ENCODE results near the gene VPS13C. TPM values are rescaled to one million over a fixed set of nuclear protein-coding genes. Genes with fewer than 3 reads are reported as not detected.
A peak's percentile ranks its signal among the peaks of the same experiment; 100 is the strongest.

The VPS13C gene
- total RNA-seq, 2 experiments from 2014 or later: 44.6 to 52.4 TPM

GRCh38 chr15:61869656-61870055, 190.6 kb downstream of the VPS13C start:
- Mint-ChIP-seq H3K9me3 (no peaks in the 10 kb centered on the region), H3K4me3 (no peak overlapping the region), H3K27me3 (no peaks in the 10 kb centered on the region), H3K4me1 (ENCODE audit: low read depth) (no peaks in the 10 kb centered on the region), H3K36me3 (peaks cover 25% of the 10 kb centered on the region), H3K27ac (no peak overlapping the region)
- ChIA-PET CTCF (interaction anchor here (1.1 to 1.6 kb wide), 3 partner anchors 11 to 385 kb away, joined by 4 to 5 read pairs (median 5); no protein-coding TSS in a partner anchor), POLR2A (no interaction called here)
- intact Hi-C loops (cut with micrococcal nuclease): loop anchor here (5.0 kb wide), 1 partner anchor 438 kb away; no protein-coding TSS in a partner anchor
- DNase-seq: no peak

GRCh38 chr15:61861962-61862361, 198.3 kb downstream of the VPS13C start:
- POLR2A ChIA-PET: no interaction called here
- DNase-seq: no peak
- CTCF ChIA-PET: interaction anchor here (0.7 kb wide), 1 partner anchor 154 kb away, joined by 3 read pairs; no protein-coding TSS in a partner anchor
- no peaks in the 10 kb centered on the region for H3K9me3 Mint-ChIP-seq
- peaks cover 8% of the 10 kb centered on the region for H3K36me3 Mint-ChIP-seq
- no peak overlapping the region for H3K4me3 Mint-ChIP-seq
- H3K4me1 Mint-ChIP-seq (ENCODE audit: low read depth): peaks cover 3% of the 10 kb centered on the region
- intact Hi-C loops (cut with micrococcal nuclease): no loop called here
- no peaks in the 10 kb centered on the region for H3K27me3 Mint-ChIP-seq
- H3K27ac Mint-ChIP-seq: no peak overlapping the region

- Mint-ChIP-seq H3K27ac (no peak overlapping the region), H3K36me3 (peaks cover 3% of the 10 kb centered on the region), H3K4me1 (ENCODE audit: low read depth) (peaks cover 6% of the 10 kb centered on the region), H3K9me3 (no peaks in the 10 kb centered on the region), H3K27me3 (no peaks in the 10 kb centered on the region), H3K4me3 (no peak overlapping the region)
- ChIA-PET CTCF (interaction anchor here (0.9 kb wide), 1 partner anchor 117 kb away, joined by 3 read pairs; no protein-coding TSS in a partner anchor), POLR2A (no interaction called here)
- no peak for DNase-seq
- intact Hi-C loops (cut with micrococcal nuclease): no loop called here
These were observed 202.9 kb downstream of the VPS13C start for GRCh38 chr15:61857169-61857829.

GRCh38 chr15:61856295-61856694, 204.0 kb downstream of the VPS13C start:
- DNase-seq: no peak
- H3K36me3 Mint-ChIP-seq: peaks cover 7% of the 10 kb centered on the region
- H3K9me3 Mint-ChIP-seq: no peaks in the 10 kb centered on the region
- H3K27me3 Mint-ChIP-seq: no peaks in the 10 kb centered on the region
- ChIA-PET POLR2A (no interaction called here), CTCF (no interaction called here)
- intact Hi-C loops (cut with micrococcal nuclease): no loop called here
- no peak overlapping the region for H3K4me3 Mint-ChIP-seq
- H3K27ac Mint-ChIP-seq: no peak overlapping the region
- peaks cover 6% of the 10 kb centered on the region for H3K4me1 Mint-ChIP-seq (ENCODE audit: low read depth)

- H3K9me3 Mint-ChIP-seq: no peaks in the 10 kb centered on the region
- H3K27ac Mint-ChIP-seq: no peak overlapping the region
- H3K27me3 Mint-ChIP-seq: no peaks in the 10 kb centered on the region
- CTCF ChIA-PET: interaction anchor here (1.5 to 2.3 kb wide), 2 partner anchors 18 to 19 kb away, joined by 4 to 11 read pairs; no protein-coding TSS in a partner anchor
- no peak for DNase-seq
- H3K4me3 Mint-ChIP-seq: no peak overlapping the region
- intact Hi-C loops (cut with micrococcal nuclease): no loop called here
- H3K36me3 Mint-ChIP-seq: peaks cover 7% of the 10 kb centered on the region
- H3K4me1 Mint-ChIP-seq (ENCODE audit: low read depth): peaks cover 3% of the 10 kb centered on the region
- POLR2A ChIA-PET: no interaction called here
These were observed 207.1 kb downstream of the VPS13C start for GRCh38 chr15:61853195-61853594.

- H3K4me1 Mint-ChIP-seq (ENCODE audit: low read depth): peaks cover 3% of the 10 kb centered on the region
- H3K27ac Mint-ChIP-seq: no peak overlapping the region
- H3K27me3 Mint-ChIP-seq: no peaks in the 10 kb centered on the region
- H3K9me3 Mint-ChIP-seq: no peaks in the 10 kb centered on the region
- H3K4me3 Mint-ChIP-seq: no peak overlapping the region
- peaks cover 7% of the 10 kb centered on the region for H3K36me3 Mint-ChIP-seq
- POLR2A ChIA-PET: no interaction called here
- CTCF ChIA-PET: interaction anchor here (1.2 kb wide), 1 partner anchor 209 kb away, joined by 3 read pairs; no protein-coding TSS in a partner anchor
- DNase-seq: no peak
- intact Hi-C loops (cut with micrococcal nuclease): no loop called here
These were observed 208.3 kb downstream of the VPS13C start for GRCh38 chr15:61851955-61852354.

- ChIA-PET CTCF (no interaction called here), POLR2A (no interaction called here)
- Mint-ChIP-seq H3K27ac (no peak overlapping the region), H3K27me3 (no peaks in the 10 kb centered on the region), H3K4me1 (ENCODE audit: low read depth) (no peaks in the 10 kb centered on the region), H3K9me3 (no peaks in the 10 kb centered on the region), H3K36me3 (peaks cover 7% of the 10 kb centered on the region), H3K4me3 (no peak overlapping the region)
- intact Hi-C loops (cut with micrococcal nuclease): no loop called here
- DNase-seq: no peak
These were observed 210.8 kb downstream of the VPS13C start for GRCh38 chr15:61849447-61849846.

DNA sequence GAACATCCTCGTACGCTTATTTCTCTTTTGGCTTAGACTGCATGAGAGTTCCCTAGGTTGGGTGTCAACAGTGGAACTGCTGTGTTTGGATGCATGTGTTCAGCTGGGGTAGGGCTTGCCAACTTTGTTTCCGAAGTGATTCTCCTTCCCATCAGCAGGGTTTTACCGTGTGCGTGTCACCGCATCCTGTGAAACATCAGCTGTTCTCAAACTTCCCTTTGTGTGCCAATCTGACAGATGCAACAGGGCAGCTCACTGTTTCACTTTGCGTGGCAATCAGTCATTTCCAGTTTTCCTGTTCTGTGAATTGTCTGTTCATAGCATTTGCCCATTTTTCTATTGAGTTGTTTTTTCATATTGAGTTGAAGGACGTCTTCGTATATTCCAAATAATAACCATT, 218.8 kb downstream of the VPS13C start:
- CTCF ChIA-PET: interaction anchor here (1.0 kb wide), 1 partner anchor 674 kb away, joined by 3 read pairs; no protein-coding TSS in a partner anchor
- POLR2A ChIA-PET: no interaction called here
- intact Hi-C loops (cut with micrococcal nuclease): no loop called here

DNA sequence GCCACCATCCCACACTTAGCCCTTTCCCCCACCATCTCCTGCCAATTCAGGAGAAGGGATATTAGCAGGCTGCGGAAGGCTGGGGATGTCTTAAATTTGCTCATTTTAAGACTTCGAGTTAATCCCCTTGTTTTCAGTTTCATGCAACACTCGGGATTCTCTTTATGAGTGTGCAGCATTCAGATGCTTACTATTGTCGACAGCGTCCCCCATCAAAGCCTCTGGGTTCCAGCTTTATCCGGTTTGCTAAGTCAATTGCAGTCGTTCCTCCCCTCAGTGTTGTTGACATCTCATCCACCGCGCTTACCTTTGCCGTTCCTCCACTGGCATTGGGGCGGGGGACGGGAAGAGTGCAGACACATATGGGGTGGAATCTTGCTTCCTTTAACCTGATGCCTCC, 220.2 kb downstream of the VPS13C start:
- POLR2A ChIA-PET: no interaction called here
- intact Hi-C loops (cut with micrococcal nuclease): no loop called here
- no peak for DNase-seq
- Mint-ChIP-seq H3K36me3 (no peaks in the 10 kb centered on the region), H3K9me3 (no peaks in the 10 kb centered on the region), H3K27me3 (peaks cover 20% of the 10 kb centered on the region), H3K4me3 (no peak overlapping the region), H3K4me1 (ENCODE audit: low read depth) (peaks cover 14% of the 10 kb centered on the region), H3K27ac (no peak overlapping the region)
- CTCF ChIA-PET: no interaction called here

More for the DNA sequence above, 218.8 kb downstream of the VPS13C start:
- Mint-ChIP-seq H3K9me3 (no peaks in the 10 kb centered on the region), H3K4me1 (ENCODE audit: low read depth) (peaks cover 14% of the 10 kb centered on the region), H3K27ac (no peak overlapping the region), H3K4me3 (no peak overlapping the region), H3K36me3 (no peaks in the 10 kb centered on the region), H3K27me3 (peaks cover 20% of the 10 kb centered on the region)
- DNase-seq: peak; percentile 61

DNA sequence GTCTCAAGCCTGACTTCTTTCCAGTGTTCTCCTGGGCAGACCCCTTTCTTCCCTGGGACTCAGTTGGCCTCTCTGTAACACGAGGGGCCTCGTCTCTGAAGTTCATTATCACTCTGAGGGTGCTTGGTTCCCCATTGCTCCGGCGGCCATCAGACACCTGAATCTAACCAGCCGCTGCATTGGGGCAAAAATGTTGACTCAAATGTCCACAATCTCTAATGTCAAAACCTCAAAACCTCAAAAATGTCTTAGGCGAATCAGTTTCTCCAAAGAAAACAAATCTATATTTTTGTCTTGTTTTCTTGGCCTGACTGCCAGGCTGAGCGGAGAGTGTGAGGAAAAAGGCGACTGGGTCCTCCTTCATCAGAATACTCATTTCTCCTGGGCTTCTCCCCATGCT, 220.7 kb downstream of the VPS13C start:
- H3K4me1 Mint-ChIP-seq (ENCODE audit: low read depth): peaks cover 14% of the 10 kb centered on the region

DNA sequence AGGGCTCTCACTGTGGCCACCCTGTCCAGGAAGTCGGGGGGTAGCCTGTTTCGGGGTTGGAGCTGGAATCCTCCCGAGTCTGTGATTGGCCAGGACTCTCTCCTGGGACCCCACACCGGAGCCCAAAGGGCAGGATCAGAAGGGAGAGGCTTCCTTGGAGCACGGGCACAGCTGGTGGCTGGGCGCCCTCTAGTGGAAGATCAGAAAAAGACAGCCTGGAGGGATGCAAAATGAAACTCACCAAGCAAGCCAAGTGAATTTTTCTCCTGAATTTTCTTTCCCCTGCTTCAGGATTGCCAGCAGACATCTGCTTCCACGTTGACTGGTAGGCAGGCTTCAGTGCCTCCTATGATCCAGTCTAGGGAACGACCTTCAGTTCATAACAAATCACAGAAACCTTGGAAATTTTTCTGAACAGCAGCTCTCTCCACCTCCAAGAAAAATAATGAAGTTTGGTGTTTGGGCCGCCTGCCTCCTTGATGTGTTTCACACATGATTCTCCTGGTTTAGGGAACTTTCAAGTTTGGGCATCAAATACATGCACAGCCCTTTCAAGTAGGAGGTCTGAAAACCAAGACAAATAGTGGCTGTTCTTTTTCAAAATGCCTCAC, 224.6 kb downstream of the VPS13C start:
- ChIA-PET POLR2A (no interaction called here), CTCF (interaction anchor here (0.8 to 3.9 kb wide), 20 partner anchors 10 to 903 kb away, joined by 3 to 41 read pairs (median 4); no protein-coding TSS in a partner anchor)
- H3K4me1 Mint-ChIP-seq (ENCODE audit: low read depth): peaks cover 9% of the 10 kb centered on the region
- peaks cover 19% of the 10 kb centered on the region for H3K27me3 Mint-ChIP-seq
- DNase-seq: peak; percentile 68
- H3K4me3 Mint-ChIP-seq: no peak overlapping the region
- intact Hi-C loops (cut with micrococcal nuclease): loop anchor here (1.0 to 10.0 kb wide), 2 partner anchors 668 to 1251 kb away; no protein-coding TSS in a partner anchor
- H3K27ac Mint-ChIP-seq: no peak overlapping the region
- no peaks in the 10 kb centered on the region for H3K9me3 Mint-ChIP-seq
- no peaks in the 10 kb centered on the region for H3K36me3 Mint-ChIP-seq

More for the DNA sequence above, 220.7 kb downstream of the VPS13C start:
- H3K27ac Mint-ChIP-seq: no peak overlapping the region
- H3K4me3 Mint-ChIP-seq: no peak overlapping the region
- no peaks in the 10 kb centered on the region for H3K36me3 Mint-ChIP-seq
- ChIA-PET CTCF (interaction anchor here (1.1 kb wide), 1 partner anchor 644 kb away, joined by 3 read pairs; no protein-coding TSS in a partner anchor), POLR2A (no interaction called here)
- peaks cover 22% of the 10 kb centered on the region for H3K27me3 Mint-ChIP-seq
- intact Hi-C loops (cut with micrococcal nuclease): loop anchor here (10.0 kb wide), 1 partner anchor 1255 kb away; no protein-coding TSS in a partner anchor
- no peaks in the 10 kb centered on the region for H3K9me3 Mint-ChIP-seq
- no peak for DNase-seq

GRCh38 chr15:61835029-61835428, 225.2 kb downstream of the VPS13C start:
- no peak overlapping the region for H3K4me3 Mint-ChIP-seq
- POLR2A ChIA-PET: no interaction called here
- peaks cover 4% of the 10 kb centered on the region for H3K4me1 Mint-ChIP-seq (ENCODE audit: low read depth)
- H3K27me3 Mint-ChIP-seq: peaks cover 19% of the 10 kb centered on the region
- CTCF ChIA-PET: interaction anchor here (0.6 to 3.9 kb wide), 26 partner anchors 10 to 1413 kb away, joined by 3 to 41 read pairs (median 4); no protein-coding TSS in a partner anchor
- intact Hi-C loops (cut with micrococcal nuclease): loop anchor here (1.0 to 10.0 kb wide), 2 partner anchors 668 to 1250 kb away; no protein-coding TSS in a partner anchor
- no peak overlapping the region for H3K27ac Mint-ChIP-seq
- DNase-seq: no peak
- no peaks in the 10 kb centered on the region for H3K9me3 Mint-ChIP-seq
- H3K36me3 Mint-ChIP-seq: no peaks in the 10 kb centered on the region
